DOHH2 (cell line): Measurements from ENCODE around the gene TSHZ2.

Source experiments
- H3F3A ChIP-seq: fragments of 200-600 bp; sonication (generic), shearing (Covaris generic); 2 replicates; pipeline ENCODE4 v1.6.0; 2016; ENCODE audit warnings: antibody characterized with exemption, mild to moderate bottlenecking; ENCODE audit not compliant: control insufficient read depth, insufficient read depth
- H3K27ac ChIP-seq: fragments of 200-600 bp; sonication (generic); 2 replicates; pipeline ENCODE4 v1.5.1; 2014; ENCODE audit warnings: low read depth, mild to moderate bottlenecking, low read length, moderate library complexity
- H3K27me3 ChIP-seq: fragments of 200-600 bp; sonication (generic); 2 replicates; pipeline ENCODE4 v1.6.1; 2014; ENCODE audit warnings: mild to moderate bottlenecking, low read length, mixed read lengths; ENCODE audit not compliant: control insufficient read depth
- H3K36me3 ChIP-seq: fragments of 200-600 bp; sonication (generic); 2 replicates; pipeline ENCODE4 v1.6.1; 2014; ENCODE audit warnings: mild to moderate bottlenecking, low read length, moderate library complexity, mixed read lengths; ENCODE audit not compliant: control insufficient read depth
- H3K4me1 ChIP-seq: fragments of 200-600 bp; sonication (generic); 2 replicates; pipeline ENCODE4 v1.6.1; 2014; ENCODE audit warnings: mild to moderate bottlenecking, low read length, mixed read lengths; ENCODE audit not compliant: control insufficient read depth
- H3K4me2 ChIP-seq: fragments of 200-600 bp; sonication (generic); 2 replicates; pipeline ENCODE4 v1.6.0; 2014; ENCODE audit warnings: mild to moderate bottlenecking, low read length, moderate library complexity
- H3K4me3 ChIP-seq: fragments of 200-600 bp; sonication (generic); 2 replicates; pipeline ENCODE4 v1.5.1; 2014; ENCODE audit warnings: mild to moderate bottlenecking, low read length, mixed read lengths
- H3K79me2 ChIP-seq: fragments of 200-600 bp; sonication (generic); 2 replicates; pipeline ENCODE4 v1.6.1; 2014; ENCODE audit warnings: mild to moderate bottlenecking, low read length, mixed read lengths; ENCODE audit not compliant: control insufficient read depth
- H3K9me2 ChIP-seq: fragments of 200-600 bp; sonication (generic); replicated peaks from 2 replicates; pipeline ENCODE4 v1.6.1; 2014; ENCODE audit warnings: mild to moderate bottlenecking, low read length, mixed read lengths; ENCODE audit not compliant: control insufficient read depth
- H3K9me3 ChIP-seq: fragments of 200-600 bp; sonication (generic); 2 replicates; pipeline ENCODE4 v1.6.1; 2014; ENCODE audit warnings: antibody characterized with exemption, low read length, mixed read lengths; ENCODE audit not compliant: control insufficient read depth, insufficient read depth
- H4K20me1 ChIP-seq: fragments of 200-600 bp; sonication (generic); 2 replicates; pipeline ENCODE4 v1.6.0; 2014; ENCODE audit warnings: low read depth, mild to moderate bottlenecking, antibody characterized with exemption, low read length, moderate library complexity; ENCODE audit not compliant: control insufficient read depth, insufficient read depth
- EZH2phosphoT487 ChIP-seq: fragments of 200-600 bp; sonication (generic); IDR thresholded peaks from 2 replicates; pipeline ENCODE4 v1.6.1; 2017; ENCODE audit warnings: borderline replicate concordance, mild to moderate bottlenecking, antibody characterized with exemption, low read length, moderate library complexity, mixed read lengths
- TF ChIP-seq, protein P1 (sequence below): fragments of 200-600 bp; sonication (generic); IDR thresholded peaks from one replicate; pipeline ENCODE4 v1.5.1; 2014; ENCODE audit warnings: antibody characterized with exemption, mild to moderate bottlenecking, low read depth, low read length; ENCODE audit not compliant: poor library complexity, severe bottlenecking

Gene TSHZ2

DNA sequence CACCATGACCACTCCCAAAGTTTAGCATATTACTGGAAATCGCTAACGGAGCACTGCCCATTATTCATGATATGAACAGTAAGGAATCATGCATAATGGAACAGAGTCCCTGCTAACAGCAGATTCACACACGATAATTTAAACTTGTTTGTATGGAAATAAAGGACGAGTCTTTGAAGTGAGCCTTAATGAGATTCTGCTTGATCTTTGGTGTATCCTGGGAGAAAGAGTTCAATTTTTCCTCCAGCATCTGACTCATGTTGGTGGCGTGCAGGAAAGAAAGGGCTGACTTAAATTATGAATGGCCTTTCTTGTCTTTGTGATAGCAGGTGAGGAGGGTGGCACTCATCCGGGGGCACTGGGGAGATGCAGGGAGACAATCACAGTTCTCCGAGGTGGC, 426.9 kb downstream of the TSHZ2 start:
- Histone ChIP-seq H3K4me2 (no peak overlapping the region), H3K79me2 (no peaks in the 10 kb centered on the region), H3K4me1 (no peaks in the 10 kb centered on the region), H3K9me2 (no peaks in the 10 kb centered on the region), H3F3A (no peaks in the 10 kb centered on the region), H3K4me3 (no peak overlapping the region), H3K36me3 (no peaks in the 10 kb centered on the region), H4K20me1 (no peaks in the 10 kb centered on the region), H3K9me3 (no peaks in the 10 kb centered on the region), H3K27me3 (no peaks in the 10 kb centered on the region; the same call in 1 of the 2 replicates), H3K27ac (no peak overlapping the region)
- TF ChIP-seq EZH2phosphoT487, result no peak
- TF ChIP-seq, protein P1, sequence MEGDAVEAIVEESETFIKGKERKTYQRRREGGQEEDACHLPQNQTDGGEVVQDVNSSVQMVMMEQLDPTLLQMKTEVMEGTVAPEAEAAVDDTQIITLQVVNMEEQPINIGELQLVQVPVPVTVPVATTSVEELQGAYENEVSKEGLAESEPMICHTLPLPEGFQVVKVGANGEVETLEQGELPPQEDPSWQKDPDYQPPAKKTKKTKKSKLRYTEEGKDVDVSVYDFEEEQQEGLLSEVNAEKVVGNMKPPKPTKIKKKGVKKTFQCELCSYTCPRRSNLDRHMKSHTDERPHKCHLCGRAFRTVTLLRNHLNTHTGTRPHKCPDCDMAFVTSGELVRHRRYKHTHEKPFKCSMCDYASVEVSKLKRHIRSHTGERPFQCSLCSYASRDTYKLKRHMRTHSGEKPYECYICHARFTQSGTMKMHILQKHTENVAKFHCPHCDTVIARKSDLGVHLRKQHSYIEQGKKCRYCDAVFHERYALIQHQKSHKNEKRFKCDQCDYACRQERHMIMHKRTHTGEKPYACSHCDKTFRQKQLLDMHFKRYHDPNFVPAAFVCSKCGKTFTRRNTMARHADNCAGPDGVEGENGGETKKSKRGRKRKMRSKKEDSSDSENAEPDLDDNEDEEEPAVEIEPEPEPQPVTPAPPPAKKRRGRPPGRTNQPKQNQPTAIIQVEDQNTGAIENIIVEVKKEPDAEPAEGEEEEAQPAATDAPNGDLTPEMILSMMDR, result no peak

DNA sequence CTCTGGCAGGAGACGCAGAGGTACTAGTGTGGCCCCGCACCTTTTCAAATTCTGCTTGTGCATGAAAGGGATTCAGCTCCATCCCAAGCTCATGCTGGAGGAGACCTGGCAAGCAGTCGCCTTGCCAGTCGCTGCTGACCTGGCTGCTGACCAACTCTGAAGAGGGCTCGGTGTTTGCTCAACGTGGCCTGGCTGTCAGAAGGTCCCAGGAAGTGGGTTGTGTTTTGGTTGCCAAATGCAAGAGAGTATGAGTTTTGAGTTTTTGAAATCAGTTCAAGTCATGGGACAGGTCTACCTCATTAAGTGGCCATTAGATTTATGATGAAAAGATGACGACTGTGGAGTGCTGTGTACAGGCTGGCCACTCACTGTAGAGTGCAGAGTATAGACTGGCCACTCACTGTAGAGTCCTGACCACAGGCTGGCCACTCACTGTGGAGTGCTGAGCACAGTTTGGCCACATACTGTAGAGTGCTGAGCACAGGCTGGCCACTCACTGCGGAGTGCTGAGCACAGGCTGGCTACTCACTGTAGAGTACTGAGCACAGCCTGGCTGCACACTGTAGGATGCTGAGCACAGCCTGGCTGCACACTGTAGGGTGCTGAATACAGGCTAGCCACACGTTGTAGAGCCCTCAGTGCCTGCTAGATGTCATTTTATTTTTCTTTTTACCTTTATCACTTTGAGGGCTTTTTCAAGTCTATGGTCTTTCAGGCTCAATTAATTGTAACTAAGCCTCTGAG, 427.6 kb downstream of the TSHZ2 start:
- Histone ChIP-seq H3K9me3 (no peaks in the 10 kb centered on the region), H3K4me3 (no peak overlapping the region), H3K27ac (no peak overlapping the region), H3F3A (no peaks in the 10 kb centered on the region), H3K4me2 (no peak overlapping the region), H3K9me2 (no peaks in the 10 kb centered on the region), H3K36me3 (no peaks in the 10 kb centered on the region), H3K27me3 (no peaks in the 10 kb centered on the region), H3K4me1 (no peaks in the 10 kb centered on the region), H3K79me2 (no peaks in the 10 kb centered on the region), H4K20me1 (no peaks in the 10 kb centered on the region)
- TF ChIP-seq, protein P1, result no peak
- no peak for TF ChIP-seq EZH2phosphoT487

DNA sequence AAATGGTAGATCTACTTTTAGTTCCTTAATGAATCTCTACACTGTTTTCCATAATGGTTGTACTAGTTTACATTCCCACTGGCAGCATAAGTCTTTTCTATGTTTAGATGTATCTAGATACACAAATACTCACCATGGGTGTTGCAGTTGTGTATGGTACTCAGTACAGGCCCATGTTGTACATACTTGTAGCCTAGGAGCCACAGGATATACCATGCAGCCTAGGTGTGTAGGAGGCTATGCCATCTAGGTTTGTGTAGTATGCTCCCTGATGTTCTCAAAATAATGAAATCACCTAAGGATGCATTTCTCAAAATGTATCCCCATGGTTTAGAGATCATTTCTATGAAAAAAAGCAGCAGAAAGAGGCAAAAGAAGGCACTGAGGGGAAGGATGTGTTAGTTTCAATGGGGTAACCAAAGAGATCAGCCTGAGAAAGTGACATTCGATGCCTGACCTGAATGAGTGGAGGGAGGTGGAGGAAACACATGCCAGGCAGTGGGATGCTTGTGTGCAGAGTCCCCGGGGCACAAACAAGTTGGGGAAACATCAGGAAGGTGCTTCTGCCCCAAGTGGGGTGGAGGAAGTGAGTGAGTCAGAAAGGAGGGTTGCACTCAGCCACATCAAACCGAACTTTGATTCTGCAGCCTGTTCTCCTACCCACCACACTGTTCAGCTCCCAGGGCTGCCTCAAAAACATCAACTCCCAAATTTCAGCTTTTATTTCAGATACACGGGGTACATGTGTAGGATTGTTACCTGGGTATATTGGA, 430.3 kb downstream of the TSHZ2 start:
- H4K20me1 ChIP-seq, result no peaks in the 10 kb centered on the region
- H3K27ac ChIP-seq, result no peak overlapping the region
- H3K79me2 ChIP-seq, result no peaks in the 10 kb centered on the region
- peaks cover 6% of the 10 kb centered on the region; the same call in 1 of the 2 replicates for H3K27me3 ChIP-seq
- no peaks in the 10 kb centered on the region for H3K36me3 ChIP-seq
- no peaks in the 10 kb centered on the region for H3F3A ChIP-seq
- H3K9me2 ChIP-seq, result no peaks in the 10 kb centered on the region
- no peaks in the 10 kb centered on the region for H3K4me1 ChIP-seq
- H3K4me3 ChIP-seq, result no peak overlapping the region
- no peak overlapping the region for H3K4me2 ChIP-seq
- TF ChIP-seq, protein P1, result no peak
- TF ChIP-seq EZH2phosphoT487, result no peak
- H3K9me3 ChIP-seq, result no peaks in the 10 kb centered on the region
